NCI-H2196 treated with DMSO at 0.1 percent for 48 hours (cell line): ENCODE measurements around the gene RAPGEF5.

ENCODE experiments used
- DNase-seq: peaks from one replicate; lab custom pipeline; 2025; ENCODE audit not compliant: unreplicated experiment; lab: John Stamatoyannopoulos, UW

RAPGEF5 gene

DNA sequence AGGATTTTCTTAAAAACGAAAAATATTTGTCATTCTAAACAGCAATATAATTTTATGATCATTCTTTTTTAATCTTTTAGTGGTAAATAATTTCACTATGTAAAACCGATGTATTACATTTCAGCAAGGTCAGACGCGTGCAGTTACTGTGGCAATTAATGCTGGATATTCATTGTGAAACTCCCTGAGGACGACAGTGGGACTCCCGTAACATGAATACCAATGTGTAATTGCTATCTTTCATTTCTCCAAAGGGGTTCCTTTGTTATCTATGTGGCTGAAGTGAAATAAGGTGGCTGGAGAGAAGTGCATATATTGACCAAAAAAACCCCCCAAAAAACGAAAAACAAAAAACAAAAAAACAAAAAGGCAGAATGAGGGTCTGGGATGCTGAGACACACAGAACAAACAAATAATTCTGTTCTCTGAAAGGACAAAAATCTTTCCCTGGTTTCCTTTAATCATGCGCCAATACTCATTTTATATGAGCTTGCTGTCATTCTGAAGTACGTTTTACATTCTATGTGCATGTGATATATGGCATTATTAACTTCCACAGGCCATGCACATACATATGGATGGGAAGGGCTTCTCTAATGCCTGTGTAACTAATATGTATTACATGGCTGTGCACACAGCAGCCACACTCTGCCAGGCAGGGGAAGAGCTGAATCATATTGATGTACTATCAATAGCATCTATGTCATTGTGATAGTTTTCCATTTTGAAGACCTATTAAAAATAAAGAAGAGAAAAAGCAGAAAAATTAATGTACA, 161.4 kb downstream of the RAPGEF5 start:
- no peak for DNase-seq

DNA sequence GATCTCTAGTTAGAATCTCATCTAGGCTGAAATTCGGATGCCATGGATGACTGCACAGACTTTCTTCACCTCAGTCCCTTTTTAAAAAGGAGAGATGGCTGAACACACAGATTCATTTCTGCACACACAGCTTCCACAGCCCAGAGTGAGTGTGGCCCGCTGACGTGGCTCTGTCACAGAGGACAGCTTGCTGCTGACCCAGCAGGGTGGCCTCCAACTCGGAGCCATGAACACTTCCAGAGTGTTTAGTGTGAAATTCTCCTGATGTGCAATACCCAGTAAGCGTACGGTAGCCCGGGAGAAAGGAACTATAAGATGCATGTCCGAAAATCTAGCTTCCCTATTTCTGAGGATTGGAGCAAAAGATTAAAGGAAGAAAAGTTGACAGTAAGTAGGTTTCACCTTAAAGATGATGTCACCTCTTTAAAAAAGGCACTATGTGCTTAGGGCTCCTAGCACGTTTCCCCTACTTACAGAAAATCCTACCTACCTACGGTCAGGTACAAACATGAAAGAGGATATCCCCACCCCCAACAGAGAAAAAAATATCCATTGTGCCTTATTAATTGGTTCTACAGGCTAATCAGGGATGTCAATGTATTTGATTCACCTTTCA, 162.2 kb downstream of the RAPGEF5 start:
- no peak for DNase-seq

DNA sequence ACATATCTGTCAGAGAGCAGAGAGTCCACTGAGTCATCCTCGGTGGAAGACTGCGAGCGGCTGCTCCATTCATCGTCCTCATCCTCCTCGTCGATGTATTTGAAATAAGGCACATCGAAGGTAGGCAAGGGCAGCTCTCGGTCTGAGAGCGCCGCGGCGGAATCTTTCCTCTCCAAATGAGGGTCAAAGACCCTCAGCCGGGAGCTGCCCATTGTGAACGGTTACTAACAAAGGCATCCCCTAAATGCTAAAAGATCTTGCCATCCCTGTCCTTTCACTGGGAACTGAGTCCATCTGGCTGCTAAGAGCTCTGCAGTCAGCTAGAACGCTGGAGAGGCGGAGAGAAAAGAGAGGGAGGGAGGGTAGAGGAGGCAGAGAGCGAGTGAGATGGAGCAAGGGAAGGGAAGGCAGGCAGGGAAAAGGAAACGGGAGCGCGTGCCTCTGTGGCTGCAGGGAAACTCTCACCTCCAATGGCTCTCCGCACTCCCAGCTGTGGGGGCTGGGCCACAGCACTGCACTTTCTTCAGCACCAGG, 163.4 kb downstream of the RAPGEF5 start:
- no peak for DNase-seq

DNA sequence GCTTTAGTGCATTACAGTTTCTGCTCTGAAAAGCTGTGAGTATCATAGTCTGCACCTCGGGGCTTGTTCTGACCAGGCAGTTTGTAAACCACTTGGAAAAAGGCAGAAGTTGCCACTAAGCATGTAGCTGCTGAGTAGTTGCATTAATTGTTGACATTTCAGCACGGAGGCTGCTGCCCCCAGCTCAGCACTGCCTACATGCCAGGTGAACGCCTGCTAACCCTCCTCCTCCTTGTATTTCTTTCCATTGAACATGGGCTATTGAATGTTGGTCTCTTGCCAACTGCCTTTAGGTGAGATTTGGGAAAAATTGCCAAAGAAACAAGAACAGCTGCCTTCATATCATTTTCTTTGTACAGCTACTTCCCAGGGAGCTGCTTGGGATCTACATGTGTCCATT, 164.2 kb downstream of the RAPGEF5 start:
- no peak for DNase-seq

DNA sequence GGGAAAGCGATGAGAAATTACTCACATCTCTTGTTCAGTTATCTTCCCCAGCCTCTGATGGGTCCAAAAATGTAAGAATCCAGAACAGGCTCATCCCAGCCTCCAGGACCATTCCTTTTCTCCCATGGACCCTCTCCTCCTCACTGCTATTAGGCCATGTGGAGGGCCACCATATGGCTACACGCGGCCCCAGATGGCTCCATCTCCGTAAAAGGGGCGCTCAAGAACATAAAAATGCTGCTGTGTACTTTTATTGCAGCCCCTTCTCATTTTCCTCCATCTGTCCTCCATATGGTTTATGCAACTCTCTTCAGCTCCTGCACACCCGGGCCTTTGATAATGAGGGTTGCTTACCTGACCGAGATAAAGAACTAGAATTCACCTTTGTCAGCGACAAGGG, 166.2 kb downstream of the RAPGEF5 start:
- DNase-seq, result no peak

DNA sequence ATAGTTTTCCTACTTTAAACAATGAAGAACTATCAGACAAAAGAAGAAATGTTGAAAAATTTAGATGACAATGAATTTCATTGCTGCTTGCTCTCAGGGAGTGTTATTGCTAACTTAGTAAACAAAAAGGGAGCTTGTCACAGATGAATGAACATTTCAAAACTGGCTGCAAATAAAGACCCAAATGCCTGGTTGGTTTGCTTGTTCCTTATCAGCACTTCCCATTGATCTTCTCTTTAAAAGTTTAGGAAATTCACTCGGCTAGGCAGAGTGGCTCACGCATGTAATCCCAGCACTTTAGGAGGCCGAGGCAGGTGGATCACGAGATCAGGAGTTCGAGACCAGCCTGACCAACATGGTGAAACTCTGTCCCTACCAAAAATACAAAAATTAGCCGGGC, 167.2 kb downstream of the RAPGEF5 start:
- no peak for DNase-seq

DNA sequence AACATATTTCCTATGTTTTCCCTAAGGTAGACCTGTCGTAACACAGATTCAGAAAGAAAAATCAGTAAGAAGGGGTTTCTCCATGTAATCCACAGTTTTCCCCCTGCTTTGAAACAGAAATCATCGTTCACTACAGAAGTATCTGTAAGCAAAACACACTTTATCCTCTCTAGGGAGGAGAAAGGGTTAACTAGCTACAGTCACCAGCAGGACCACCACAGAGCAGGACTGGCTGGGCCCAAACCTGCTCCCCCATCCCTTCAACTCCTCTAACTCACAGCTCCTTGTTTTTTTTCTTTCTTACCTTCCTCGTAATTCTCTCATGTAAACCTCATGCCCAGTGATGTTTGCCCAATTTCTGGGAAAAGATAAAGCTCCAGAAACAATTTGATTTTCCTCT, 167.7 kb downstream of the RAPGEF5 start:
- DNase-seq, result no peak

DNA sequence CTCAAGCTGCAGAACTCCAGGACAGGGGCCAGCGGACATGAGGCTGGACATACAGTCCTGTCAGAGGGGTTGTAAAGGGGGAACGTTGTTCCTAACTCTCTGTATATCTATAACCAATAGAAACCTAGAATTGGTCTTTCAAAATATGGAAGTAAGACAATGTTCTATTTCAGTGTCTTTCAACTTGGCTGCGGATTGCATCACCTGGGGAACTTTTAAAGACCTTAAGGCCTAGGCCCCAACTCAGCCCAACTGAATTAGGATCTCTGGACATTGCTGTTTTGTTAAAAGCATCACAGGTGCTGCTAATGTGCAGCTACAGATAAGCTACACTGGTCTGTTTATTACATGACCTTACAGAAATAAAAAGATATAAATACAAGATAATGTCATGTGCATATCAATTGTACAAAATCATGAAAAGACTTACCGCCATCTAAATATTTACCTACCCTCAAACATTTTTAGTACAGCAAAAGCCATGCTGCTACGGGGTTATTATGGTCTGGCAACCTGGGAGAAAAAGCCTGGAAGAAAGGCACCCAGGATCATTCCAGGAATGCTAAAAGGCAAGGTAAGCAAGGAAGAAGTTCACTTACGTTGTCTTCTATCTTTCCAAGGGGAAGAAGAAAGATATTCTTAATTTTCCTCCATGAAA, 169.1 kb downstream of the RAPGEF5 start:
- DNase-seq, result no peak

DNA sequence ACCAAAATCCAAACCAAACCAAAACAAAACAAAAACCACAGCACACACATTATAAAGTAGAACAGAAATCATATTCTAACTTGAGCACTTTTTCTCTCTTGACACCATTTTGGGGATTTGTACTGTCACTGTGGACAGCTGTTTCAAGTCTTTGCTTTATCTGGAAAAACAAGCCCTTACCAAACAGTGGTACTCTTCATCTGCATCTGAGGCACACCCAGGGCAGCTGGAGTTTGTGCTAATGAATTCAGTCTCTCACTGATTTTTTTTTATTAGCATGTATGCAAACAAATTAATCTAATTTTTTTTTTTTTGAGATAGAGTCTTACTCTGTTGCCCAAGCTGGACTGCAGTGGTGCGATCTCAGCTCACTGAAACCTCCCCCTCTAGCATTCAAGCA, 171.4 kb downstream of the RAPGEF5 start:
- DNase-seq, result no peak

DNA sequence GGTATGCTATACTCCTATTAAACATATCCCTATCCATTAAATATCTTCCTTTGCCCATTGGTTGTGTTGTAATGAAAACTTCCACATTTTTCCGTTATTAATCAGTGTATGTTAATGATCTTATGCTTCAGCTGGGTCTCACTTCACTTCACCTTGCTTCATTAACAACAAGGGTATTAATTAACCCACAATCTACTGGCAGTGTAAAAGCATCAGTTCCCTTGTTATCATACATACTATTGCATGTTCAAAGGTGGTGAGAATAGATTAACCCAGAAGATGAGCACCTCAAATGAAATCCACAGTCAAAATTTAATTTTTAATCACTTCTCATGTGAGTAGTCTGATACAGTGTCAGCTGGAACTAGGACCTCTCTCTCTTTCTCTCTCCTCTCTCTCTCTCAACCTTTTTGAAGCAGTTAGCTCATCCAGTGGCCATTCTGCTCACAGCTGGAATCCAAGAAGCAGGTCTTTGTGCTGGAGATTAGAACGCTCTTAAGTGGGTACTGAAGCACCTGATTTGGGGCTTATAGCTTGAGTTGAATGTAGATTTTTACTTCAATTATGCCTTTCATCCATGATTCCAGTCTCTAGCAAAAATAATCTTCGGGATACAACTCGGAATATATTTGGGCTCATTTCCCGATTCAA, 172.3 kb downstream of the RAPGEF5 start:
- no peak for DNase-seq

DNA sequence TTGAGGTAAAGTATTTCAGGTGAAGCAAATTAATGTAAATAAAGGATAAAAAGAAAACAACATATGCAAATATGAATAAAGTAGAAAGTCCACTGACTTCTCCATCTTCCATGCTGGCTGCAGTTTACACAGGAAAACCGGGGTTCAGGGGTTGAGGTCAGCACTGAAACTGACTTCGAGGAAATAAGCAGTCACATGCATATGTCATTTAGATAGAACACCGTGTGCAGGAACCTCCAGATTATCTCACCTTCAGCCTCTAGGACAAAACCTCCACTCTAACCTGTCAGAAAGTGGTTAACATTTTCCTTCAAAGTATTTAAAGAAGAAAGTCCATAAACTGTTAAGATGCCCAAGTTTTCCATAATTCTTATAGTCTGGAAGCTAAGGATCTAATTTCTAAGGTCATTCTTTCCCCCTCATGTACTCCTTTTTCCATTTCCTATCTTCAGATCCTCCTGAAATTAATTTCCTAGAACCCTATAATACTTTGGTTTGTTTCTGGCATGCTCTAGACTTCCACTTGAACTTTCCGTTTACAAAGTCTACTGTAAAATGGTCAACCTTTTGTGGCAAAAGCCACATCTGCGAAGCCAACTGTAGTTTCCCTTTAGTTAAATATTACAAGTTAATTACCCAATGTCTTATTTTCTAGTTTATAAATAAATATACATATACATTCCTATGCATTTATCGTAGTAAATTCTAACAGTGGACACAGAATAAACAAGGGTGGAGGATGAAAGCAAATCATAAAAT, 173.3 kb downstream of the RAPGEF5 start:
- no peak for DNase-seq

DNA sequence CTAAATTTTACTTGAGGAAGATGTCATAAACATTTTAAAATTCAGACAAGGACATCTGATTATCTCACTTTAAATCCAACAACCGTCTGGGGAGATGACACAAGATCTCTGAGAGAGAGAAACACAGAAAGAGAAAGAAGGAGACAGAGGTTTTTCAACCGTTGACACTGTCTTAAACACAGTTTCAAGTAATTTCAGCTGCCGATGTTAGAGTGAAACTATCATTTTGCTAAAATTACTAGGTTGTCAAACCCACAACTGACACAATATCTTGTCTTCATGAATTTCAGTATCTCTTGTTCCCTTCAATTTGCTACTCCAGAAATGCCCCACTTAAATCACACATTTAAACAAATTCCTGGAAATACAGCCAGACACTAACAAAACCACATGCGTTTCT, 174.8 kb downstream of the RAPGEF5 start:
- DNase-seq, result no peak

DNA sequence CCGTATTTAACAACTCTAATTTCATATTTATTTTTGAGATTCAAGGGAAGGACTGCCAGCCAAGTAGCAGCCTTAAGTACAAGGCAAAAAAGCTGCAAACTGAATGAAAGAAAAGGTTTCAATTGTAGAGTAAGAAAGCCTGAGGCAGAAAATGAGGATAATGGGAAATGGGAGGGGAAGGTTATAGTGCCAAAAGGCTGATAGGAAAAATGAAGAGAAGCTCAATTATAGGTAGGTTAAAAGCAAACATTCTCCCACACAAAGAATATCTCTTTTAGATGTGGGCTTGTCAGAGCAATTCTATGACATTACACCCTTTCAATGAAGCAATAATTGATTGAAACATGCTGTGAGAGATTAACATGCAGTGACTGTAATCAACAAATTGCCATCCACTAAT, 175.3 kb downstream of the RAPGEF5 start:
- DNase-seq, result no peak

DNA sequence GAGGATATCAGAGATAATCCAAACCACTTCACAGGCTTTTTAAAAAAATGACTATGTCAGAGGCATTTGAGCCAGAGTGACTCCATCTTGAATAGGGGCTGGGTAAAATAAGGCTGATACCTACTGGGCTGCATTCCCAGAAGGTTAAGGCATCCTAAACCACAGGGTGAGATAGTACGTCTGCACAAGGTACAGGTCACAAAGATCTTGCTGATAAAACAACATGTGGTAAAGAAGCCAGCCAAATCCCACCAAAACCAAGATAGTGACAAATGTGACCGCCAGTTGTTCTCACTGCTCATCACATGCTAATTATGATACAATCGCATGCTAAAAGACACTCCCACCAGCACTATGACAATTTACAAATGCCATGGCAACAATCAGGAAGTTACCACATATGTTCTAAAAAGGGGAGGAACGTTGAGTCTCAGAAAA, 177.5 kb downstream of the RAPGEF5 start:
- DNase-seq, result no peak

DNA sequence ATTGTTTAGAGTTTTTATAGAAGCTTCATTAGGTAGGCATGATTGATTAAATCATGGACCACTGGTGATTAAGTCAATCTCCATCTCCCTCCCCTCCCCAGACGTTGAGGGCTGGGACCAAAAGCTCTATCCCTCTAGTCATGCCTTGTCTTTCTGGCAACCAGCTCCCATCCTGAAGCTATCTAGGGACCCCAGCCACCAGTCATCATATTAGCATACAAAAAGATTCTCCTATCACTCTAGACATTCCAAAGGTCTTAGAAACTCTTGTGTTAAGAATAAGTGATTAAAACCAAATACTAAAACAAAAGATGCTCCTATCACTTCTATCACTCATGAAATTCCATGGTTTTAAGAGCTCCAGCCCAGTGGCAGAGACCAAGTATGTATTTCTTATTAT, 178.2 kb downstream of the RAPGEF5 start:
- DNase-seq, result no peak

DNA sequence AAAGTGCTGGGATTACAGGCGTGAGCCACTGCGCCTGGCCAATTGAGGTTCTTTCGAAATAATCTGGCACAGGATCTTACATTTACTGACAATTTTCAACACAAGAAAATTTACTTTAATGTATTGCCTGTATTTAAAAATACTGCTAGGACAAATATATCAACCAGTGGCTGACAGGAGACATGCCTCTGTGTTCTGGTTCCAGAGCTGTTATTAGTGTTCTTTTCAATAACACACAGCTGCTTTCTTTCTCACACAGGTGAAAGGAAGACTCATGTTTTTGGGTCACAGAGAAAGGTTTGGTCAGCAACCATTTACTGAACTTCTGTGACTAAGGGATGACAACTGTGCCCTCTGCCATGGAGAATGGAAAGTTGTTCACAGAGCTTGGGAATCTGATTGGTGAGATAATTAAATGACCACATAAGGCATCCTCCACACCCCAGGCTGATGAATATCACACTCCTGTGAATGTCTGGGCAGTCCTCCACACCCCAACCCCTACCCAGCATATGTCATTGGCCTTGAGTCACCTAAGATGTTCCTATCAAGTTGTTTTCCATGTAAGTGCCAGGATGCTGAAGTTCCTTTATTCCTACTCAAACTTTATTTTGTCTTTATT, 180.1 kb downstream of the RAPGEF5 start:
- no peak for DNase-seq

DNA sequence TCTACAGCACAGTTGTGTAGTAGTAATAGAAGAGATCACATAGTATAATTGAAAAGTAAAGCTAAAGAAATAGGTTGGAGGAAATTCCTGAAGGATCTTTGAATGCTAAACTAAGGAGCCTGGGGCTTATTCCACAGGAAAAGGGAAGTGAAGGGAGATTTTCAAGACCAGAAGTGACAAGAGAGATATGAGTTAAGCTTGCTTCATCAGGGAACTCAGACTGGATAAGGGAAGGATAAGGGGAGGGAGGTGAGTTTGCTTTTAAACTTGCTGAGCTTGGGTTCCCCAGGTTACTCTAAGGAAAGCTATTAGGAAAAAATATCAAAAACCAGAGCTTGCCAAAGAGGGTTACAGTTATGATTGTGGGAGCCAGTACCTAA, 182.4 kb downstream of the RAPGEF5 start:
- DNase-seq, result no peak

DNA sequence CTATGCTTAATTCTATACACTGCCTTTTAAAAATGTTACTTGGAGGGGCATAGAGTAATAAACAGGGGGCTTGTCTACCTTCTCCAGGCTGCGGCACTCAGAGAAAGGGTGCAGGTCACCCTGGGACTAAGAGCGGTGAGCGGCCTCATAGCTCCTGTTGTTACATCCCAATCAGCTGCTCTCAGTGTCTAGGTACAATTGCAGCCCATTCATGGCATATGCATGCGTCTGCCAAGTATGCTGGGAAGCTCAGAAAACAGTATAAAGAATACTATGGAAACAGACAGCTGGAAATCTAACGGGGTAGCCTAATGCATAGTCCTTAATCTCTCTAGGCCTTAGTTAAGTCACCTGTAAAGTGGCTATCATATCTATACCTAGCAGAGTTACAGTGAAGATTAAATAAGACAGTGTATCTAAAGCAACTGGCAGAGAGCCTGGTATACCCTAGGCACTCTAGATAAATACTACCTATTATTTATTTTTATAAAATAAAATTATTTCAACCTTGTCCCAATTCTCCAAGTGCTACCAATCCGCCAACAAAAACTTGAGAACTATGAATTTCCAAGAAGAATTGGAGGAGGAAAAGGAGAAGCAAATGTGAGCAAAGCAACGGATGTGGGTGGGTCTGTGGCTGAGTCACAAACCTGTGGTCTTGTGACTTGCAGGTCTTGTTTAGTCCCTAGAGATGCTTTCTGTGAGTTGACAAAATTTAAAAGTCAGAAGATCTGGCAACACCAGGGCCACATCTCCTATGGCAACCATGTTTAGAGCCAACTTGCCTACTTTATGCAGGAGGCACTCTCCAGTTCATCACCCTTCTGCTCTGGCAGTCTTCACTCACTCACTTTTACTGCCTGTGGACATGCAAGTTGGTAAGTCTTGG, 183.0 kb downstream of the RAPGEF5 start:
- DNase-seq, result no peak

DNA sequence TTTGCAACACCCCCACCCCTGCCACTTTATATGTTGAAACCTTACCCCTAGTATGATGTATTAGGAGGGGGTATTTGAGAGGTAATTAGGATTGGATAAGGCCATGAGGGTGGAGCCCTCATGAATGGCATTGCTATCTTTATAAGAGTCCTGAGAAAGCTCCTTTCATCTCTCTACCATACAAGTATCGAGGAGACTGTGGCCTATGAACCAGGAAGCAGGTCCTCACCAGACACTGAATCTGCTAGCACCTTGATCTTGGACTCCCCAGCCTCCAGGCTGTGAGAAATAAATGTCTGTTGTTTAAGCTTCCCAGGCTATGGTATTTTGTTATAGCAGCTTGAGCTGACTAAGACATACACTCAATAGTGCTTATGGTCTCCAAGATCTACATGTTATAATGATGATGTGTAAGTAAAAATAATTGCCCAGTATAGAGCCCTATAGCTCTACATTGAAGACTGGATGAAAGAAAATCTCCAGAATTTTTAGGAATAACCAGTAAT, 188.8 kb downstream of the RAPGEF5 start:
- no peak for DNase-seq
